Neural crest cell (in vitro differentiated cells): ENCODE results near the gene PACSIN2. TPM values are rescaled to one million over a fixed set of nuclear protein-coding genes. Genes with fewer than 3 reads are reported as not detected.

Experiments used
- DNase-seq: peaks from one replicate; pipeline ENCODE4 v3.0.0; 2021; ENCODE audit warnings: low read depth, mixed read lengths, low spot score
- H3K27ac Mint-ChIP-seq: one replicate; pipeline ENCODE4 v1.8.0; 2021; ENCODE audit warnings: mild to moderate bottlenecking, mixed read lengths; ENCODE audit not compliant: unreplicated experiment
- H3K27me3 Mint-ChIP-seq: 2 replicates; pipeline ENCODE4 v1.8.0; 2021; ENCODE audit warnings: low read depth, mild to moderate bottlenecking, mixed read lengths
- H3K36me3 Mint-ChIP-seq: 2 replicates; pipeline ENCODE4 v1.8.0; 2021; ENCODE audit warnings: low read depth, mild to moderate bottlenecking, mixed read lengths
- H3K4me1 Mint-ChIP-seq: 2 replicates; pipeline ENCODE4 v1.8.0; 2021; ENCODE audit warnings: mixed read lengths
- H3K4me3 Mint-ChIP-seq: one replicate; pipeline ENCODE4 v1.8.0; 2021; ENCODE audit warnings: mild to moderate bottlenecking, mixed read lengths
- H3K9me3 Mint-ChIP-seq: 2 replicates; pipeline ENCODE4 v1.8.0; 2021; ENCODE audit warnings: mixed read lengths
- CTCF ChIP-seq: fragments of 200-600 bp; sonication (generic); conservative IDR thresholded peaks from 2 replicates; pipeline ENCODE4 v1.5.0; 2021; ENCODE audit warnings: antibody characterized with exemption, mild to moderate bottlenecking
- total RNA-seq: library from RNA; stranded (reverse); gene quantifications from 2 replicates; pipeline ENCODE4 v1.2.1, GENCODE V29; 2021

The PACSIN2 gene
- total RNA-seq, 1 donor from 2014 or later: 79.4 TPM

- no peaks in the 10 kb centered on the region for H3K9me3 Mint-ChIP-seq
- H3K4me3 Mint-ChIP-seq: peak overlapping the region; percentile 1
- peaks cover 2% of the 10 kb centered on the region for H3K36me3 Mint-ChIP-seq
- H3K27me3 Mint-ChIP-seq: no peaks in the 10 kb centered on the region
- TF ChIP-seq CTCF: no peak
- no peak overlapping the region for H3K27ac Mint-ChIP-seq
- no peak for DNase-seq
- H3K4me1 Mint-ChIP-seq: no peaks in the 10 kb centered on the region
These were observed 152.8 kb downstream of the PACSIN2 start for GRCh38 chr22:42862045-42862734.

- no peaks in the 10 kb centered on the region for H3K27me3 Mint-ChIP-seq
- H3K36me3 Mint-ChIP-seq: peaks cover 2% of the 10 kb centered on the region
- H3K4me3 Mint-ChIP-seq: no peak overlapping the region
- peak overlapping the region; percentile 64 for H3K27ac Mint-ChIP-seq
- no peak for DNase-seq
- no peaks in the 10 kb centered on the region for H3K9me3 Mint-ChIP-seq
- H3K4me1 Mint-ChIP-seq: peaks cover 3% of the 10 kb centered on the region
- TF ChIP-seq CTCF: no peak
These were observed 154.0 kb downstream of the PACSIN2 start for GRCh38 chr22:42860968-42861367.

GRCh38 chr22:42857845-42858481, 157.0 kb downstream of the PACSIN2 start:
- peak overlapping the region; percentile 57 for H3K4me3 Mint-ChIP-seq
- no peak for TF ChIP-seq CTCF
- no peaks in the 10 kb centered on the region for H3K9me3 Mint-ChIP-seq
- peaks cover 2% of the 10 kb centered on the region for H3K36me3 Mint-ChIP-seq
- H3K4me1 Mint-ChIP-seq: peaks cover 5% of the 10 kb centered on the region
- no peak overlapping the region for H3K27ac Mint-ChIP-seq
- H3K27me3 Mint-ChIP-seq: no peaks in the 10 kb centered on the region
- no peak for DNase-seq

DNA sequence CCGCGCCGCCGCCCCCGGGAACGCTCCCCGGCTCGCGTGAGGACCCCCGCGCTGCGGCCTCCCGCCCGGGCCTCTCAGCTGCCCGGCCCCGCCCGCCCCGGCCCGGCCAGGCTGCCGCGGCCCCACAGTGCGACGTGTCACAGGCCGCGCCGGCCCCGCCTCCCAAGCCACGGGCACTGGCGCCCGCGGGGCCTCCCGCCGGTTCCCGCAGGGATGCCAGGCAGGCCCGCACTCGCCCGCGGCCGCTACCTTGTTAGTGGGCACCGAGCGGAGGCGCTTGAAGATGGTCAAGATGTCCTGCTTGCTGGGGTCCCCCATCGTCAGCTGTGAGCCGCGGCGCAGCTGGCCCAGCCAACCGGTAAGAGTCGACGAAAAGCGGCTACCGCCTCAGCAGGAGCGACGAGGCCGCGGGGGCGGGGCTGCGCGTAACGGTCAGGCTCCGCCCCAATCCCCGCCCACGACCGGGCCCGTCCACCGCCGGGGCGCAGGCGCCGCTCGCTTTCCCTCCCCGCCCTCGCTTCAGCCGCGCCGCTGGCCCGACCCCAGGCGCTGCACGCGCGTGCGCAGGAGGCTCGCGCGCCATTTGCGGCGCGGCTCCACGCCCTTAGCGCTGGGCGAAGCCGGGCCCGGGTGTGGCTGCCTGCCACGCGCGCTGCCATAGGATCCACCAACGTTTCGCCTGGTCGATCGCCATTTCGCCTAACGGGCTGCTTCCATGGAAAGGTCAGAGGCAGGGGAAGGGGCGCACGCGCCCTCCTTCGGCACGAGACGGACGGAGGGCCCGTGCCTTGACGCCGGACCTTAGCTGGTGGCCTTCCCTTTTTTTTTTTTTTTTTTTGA, 157.9 kb downstream of the PACSIN2 start, which contains the start of gene ARFGAP3:
Gene ARFGAP3 (minus strand): TSS at position 409 of the 840 bp plus-strand sequence. CDS start 91 bp downstream, at position 318.
- DNase-seq: peak; percentile 92
- Mint-ChIP-seq H3K4me3 (peak within 1 kb of the TSS; percentile 94), H3K36me3 (peaks cover 2% of the 10 kb centered on the region), H3K27ac (peak within 1 kb of the TSS; percentile 83), H3K4me1 (peaks cover 5% of the 10 kb centered on the region), H3K27me3 (no peaks in the 10 kb centered on the region), H3K9me3 (no peaks in the 10 kb centered on the region)
- no peak for TF ChIP-seq CTCF

DNA sequence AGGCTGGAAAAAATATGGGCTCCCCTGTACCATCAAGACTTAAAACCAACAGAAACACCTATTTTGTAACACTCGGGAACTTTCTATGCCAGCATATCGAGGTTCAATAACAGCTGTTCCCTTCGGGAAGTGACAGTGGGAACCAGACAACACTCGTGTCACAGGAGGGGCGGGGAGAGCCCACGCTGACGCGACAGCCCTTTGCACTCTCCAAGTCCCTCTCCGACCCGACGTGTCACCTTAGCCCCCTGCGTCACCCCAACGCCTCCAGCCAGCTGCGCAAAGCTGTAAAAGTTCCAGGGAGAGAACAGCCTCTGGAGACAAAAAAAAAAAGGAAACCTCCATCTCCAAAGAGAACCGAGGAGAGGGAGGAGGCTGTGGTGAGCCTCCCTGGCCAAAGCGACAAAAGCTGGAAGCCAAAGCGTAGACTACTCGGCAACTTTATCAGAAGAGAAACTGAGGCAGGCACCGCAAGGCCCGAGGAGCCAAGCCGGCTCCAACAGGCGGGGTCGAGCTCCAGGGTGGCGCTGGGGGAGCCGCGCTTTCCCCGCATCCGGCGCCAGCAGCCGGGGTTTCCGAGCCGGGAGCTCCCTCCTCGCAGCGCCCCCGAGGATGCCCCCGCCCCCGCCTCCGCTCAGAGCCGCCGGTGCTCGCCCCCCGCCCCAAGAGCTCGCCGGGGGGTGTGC, 158.6 kb downstream of the PACSIN2 start:
- DNase-seq: no peak
- Mint-ChIP-seq H3K36me3 (peaks cover 2% of the 10 kb centered on the region), H3K27ac (peak overlapping the region; percentile 83), H3K27me3 (no peaks in the 10 kb centered on the region), H3K4me3 (peak overlapping the region; percentile 94), H3K9me3 (no peaks in the 10 kb centered on the region), H3K4me1 (peaks cover 5% of the 10 kb centered on the region)
- TF ChIP-seq CTCF: no peak
